Fibroblast of lung (primary cell): Measurements from ENCODE around the gene GBA3.

Experiments used
- CTCF ChIP-seq, 2 donors: IDR thresholded peaks in 1 of 2; conservative IDR thresholded peaks in 1 of 2; 1 replicate in 1 of 2; 2 replicates in 1 of 2; pipeline ENCODE4 v1.5.1; 2011 to 2012; ENCODE audit warnings: low read length in 2 of 2, control low read depth in 1 of 2, inconsistent platforms in 1 of 2, low read depth in 1 of 2, mild to moderate bottlenecking in 1 of 2
- EZH2 ChIP-seq: IDR thresholded peaks from 2 replicates; pipeline ENCODE4 v1.5.1; 2012; ENCODE audit warnings: low read length, control low read depth, mild to moderate bottlenecking; ENCODE audit errors: missing control alignments

GRCh38 chr4:22668702-22669101, 24.0 kb upstream of the GBA3 start:
- TF ChIP-seq EZH2 (no peak), CTCF (conservative IDR thresholded peaks at IDR 0.05 in 1 of 2, IDR thresholded peaks at IDR 0.05 in 1 of 2; ENCODE audit: low read depth in 1 of 2, low read length in 2 of 2) (no peak)
